Ishikawa (cell line): ENCODE measurements around the gene P3H1.

Source experiments
- CEBPB ChIP-seq: IDR thresholded peaks from 2 replicates; pipeline ENCODE4 v1.6.1; 2012
- CREB1 ChIP-seq: IDR thresholded peaks from 2 replicates; pipeline ENCODE4 v1.6.1; 2012; ENCODE audit warnings: low read depth
- EGR1 ChIP-seq: IDR thresholded peaks from 2 replicates; pipeline ENCODE4 v1.6.1; 2012
- EP300 ChIP-seq: IDR thresholded peaks from 2 replicates; pipeline ENCODE4 v1.6.1; 2012; ENCODE audit warnings: borderline replicate concordance
- FOXM1 ChIP-seq: IDR thresholded peaks from 2 replicates; pipeline ENCODE4 v1.6.1; 2012; ENCODE audit warnings: low read depth, borderline replicate concordance
- MAX ChIP-seq: IDR thresholded peaks from 2 replicates; pipeline ENCODE4 v1.6.1; 2012
- NFIC ChIP-seq: IDR thresholded peaks from 2 replicates; pipeline ENCODE4 v1.6.1; 2012
- RAD21 ChIP-seq: IDR thresholded peaks from 2 replicates; pipeline ENCODE4 v1.6.1; 2012; ENCODE audit warnings: low read depth
- REST ChIP-seq: IDR thresholded peaks from 2 replicates; pipeline ENCODE4 v1.6.1; 2012; ENCODE audit warnings: low read depth, mild to moderate bottlenecking
- TAF1 ChIP-seq: IDR thresholded peaks from 2 replicates; pipeline ENCODE4 v1.6.1; 2012; ENCODE audit warnings: low read depth, mild to moderate bottlenecking
- TCF12 ChIP-seq: IDR thresholded peaks from 2 replicates; pipeline ENCODE4 v1.6.1; 2012; ENCODE audit warnings: low read depth
- TEAD4 ChIP-seq: IDR thresholded peaks from 2 replicates; pipeline ENCODE4 v1.6.1; 2012
- USF1 ChIP-seq: IDR thresholded peaks from 2 replicates; pipeline ENCODE4 v1.6.1; 2012
- YY1 ChIP-seq: IDR thresholded peaks from 2 replicates; pipeline ENCODE4 v1.6.1; 2012; ENCODE audit warnings: low read depth
- ZBTB7A ChIP-seq: IDR thresholded peaks from 2 replicates; pipeline ENCODE4 v1.6.1; 2012; ENCODE audit warnings: low read depth

The P3H1 gene

GRCh38 chr1:42806593-42806992, 39.8 kb upstream of the P3H1 start:
- no peak for TF ChIP-seq ZBTB7A
- TF ChIP-seq YY1, result no peak
- no peak for TF ChIP-seq FOXM1
- TF ChIP-seq CREB1, result no peak
- TF ChIP-seq NFIC, result no peak
- TF ChIP-seq CEBPB, result no peak
- no peak for TF ChIP-seq TAF1
- no peak for TF ChIP-seq MAX
- TF ChIP-seq REST, result no peak
- no peak for TF ChIP-seq TEAD4
- no peak for TF ChIP-seq USF1
- no peak for TF ChIP-seq EGR1
- no peak for TF ChIP-seq EP300
- TF ChIP-seq RAD21, result no peak
- no peak for TF ChIP-seq TCF12

GRCh38 chr1:42806171-42806570, 39.3 kb upstream of the P3H1 start:
- TF ChIP-seq TCF12 (no peak), RAD21 (no peak), MAX (no peak), REST (no peak)

GRCh38 chr1:42801832-42802473, 35.1 kb upstream of the P3H1 start:
- TF ChIP-seq TEAD4 (no peak), TCF12 (no peak), CEBPB (no peak), REST (no peak), USF1 (no peak), FOXM1 (no peak), NFIC (no peak), EP300 (no peak), RAD21 (no peak), MAX (no peak), ZBTB7A (no peak), YY1 (no peak)

GRCh38 chr1:42797979-42798378, 31.2 kb upstream of the P3H1 start:
- no peak for TF ChIP-seq NFIC
- no peak for TF ChIP-seq YY1
- TF ChIP-seq FOXM1, result no peak
- TF ChIP-seq TEAD4, result no peak
- no peak for TF ChIP-seq EP300
- TF ChIP-seq TAF1, result no peak
- no peak for TF ChIP-seq ZBTB7A
- TF ChIP-seq MAX, result no peak
- TF ChIP-seq RAD21, result no peak
- no peak for TF ChIP-seq EGR1
- no peak for TF ChIP-seq TCF12
- no peak for TF ChIP-seq CREB1
- no peak for TF ChIP-seq USF1
- TF ChIP-seq CEBPB, result no peak
